Prostate gland (tissue), 2 donors: Measurements from ENCODE around the gene TSHZ1.

ENCODE experiments used
- CTCF ChIP-seq, 4 experiments: fragments of 200-600 bp in 2 of 4; fragments of 450-650 bp in 2 of 4; sonication (generic) in 2 of 4; IDR thresholded peaks; 1 replicate in 3 of 4; 2 replicates in 1 of 4; pipeline ENCODE4 v1.5.1; 2016 to 2019; ENCODE audit warnings: antibody characterized with exemption in 4 of 4, mild to moderate bottlenecking in 2 of 4, moderate library complexity in 2 of 4
- POLR2A ChIP-seq: fragments of 450-650 bp; IDR thresholded peaks from one replicate; pipeline ENCODE4 v1.6.1; 2016; ENCODE audit warnings: antibody characterized with exemption, mild to moderate bottlenecking

GRCh38 chr18:75211002-75211621 is 515 bp downstream of the TSHZ1 start:
- TF ChIP-seq CTCF (IDR thresholded peaks at IDR 0.05) = no peak
- no peak for TF ChIP-seq POLR2A
